MM.1S (cell line): ENCODE data around the gene MVD.

Experiments used
- EZH2 ChIP-seq: fragments of 300-600 bp; sonication (generic); optimal IDR thresholded peaks from 2 replicates; pipeline ENCODE3; 2017; ENCODE audit warnings: low read depth, mild to moderate bottlenecking, antibody characterized with exemption, low read length, mixed read lengths
- TF ChIP-seq, protein P1 (sequence below): fragments of 300-600 bp; sonication (generic); IDR thresholded peaks from 2 replicates; pipeline ENCODE4 v1.5.1; 2016; ENCODE audit warnings: antibody characterized with exemption, low read length, mixed read lengths

- TF ChIP-seq, protein P1, sequence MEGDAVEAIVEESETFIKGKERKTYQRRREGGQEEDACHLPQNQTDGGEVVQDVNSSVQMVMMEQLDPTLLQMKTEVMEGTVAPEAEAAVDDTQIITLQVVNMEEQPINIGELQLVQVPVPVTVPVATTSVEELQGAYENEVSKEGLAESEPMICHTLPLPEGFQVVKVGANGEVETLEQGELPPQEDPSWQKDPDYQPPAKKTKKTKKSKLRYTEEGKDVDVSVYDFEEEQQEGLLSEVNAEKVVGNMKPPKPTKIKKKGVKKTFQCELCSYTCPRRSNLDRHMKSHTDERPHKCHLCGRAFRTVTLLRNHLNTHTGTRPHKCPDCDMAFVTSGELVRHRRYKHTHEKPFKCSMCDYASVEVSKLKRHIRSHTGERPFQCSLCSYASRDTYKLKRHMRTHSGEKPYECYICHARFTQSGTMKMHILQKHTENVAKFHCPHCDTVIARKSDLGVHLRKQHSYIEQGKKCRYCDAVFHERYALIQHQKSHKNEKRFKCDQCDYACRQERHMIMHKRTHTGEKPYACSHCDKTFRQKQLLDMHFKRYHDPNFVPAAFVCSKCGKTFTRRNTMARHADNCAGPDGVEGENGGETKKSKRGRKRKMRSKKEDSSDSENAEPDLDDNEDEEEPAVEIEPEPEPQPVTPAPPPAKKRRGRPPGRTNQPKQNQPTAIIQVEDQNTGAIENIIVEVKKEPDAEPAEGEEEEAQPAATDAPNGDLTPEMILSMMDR = no peak
- no peak for TF ChIP-seq EZH2
These were observed 36.3 kb upstream of the MVD start for GRCh38 chr16:88699180-88699579.
